ENCODE results near the gene PPP2R5D.

Gene PPP2R5D

DNA sequence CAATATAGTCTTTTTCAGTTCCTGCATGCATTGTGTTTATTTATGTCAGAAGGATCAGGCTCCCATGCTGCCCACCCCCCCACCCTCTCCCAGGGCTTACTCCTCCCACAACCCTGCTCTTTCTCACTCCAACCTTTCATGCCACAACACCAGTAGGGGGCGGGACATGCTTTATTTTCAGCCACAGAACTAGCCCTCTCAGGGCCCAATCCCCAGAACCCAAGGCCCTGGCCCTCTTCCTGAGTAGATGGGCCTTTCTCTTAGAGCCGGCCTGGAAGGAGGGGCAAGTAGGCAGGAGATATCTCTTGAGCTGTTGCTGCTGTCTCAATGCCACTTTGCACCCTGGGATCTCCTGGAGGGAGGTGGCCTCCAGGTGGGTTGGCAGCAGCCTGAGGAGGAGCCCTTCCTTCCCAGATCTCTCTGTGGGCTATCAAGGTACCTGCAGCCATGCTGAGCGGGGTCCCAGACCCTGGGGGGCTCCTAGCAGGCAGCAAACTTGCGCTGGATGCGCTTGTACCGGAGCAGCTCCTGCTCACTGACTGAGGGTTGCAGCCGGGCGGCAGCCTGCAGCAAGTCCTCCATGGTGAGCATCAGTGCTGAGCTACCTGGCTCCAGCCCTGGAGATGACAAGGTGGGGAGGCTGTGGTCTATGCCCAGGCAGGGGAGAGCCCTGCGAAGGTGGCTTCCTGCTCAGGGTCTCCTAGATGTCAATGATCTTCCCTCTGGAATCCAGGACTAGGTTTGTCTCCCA is 20.3 kb upstream of the PPP2R5D start:
- no peak for DNase-seq

DNA sequence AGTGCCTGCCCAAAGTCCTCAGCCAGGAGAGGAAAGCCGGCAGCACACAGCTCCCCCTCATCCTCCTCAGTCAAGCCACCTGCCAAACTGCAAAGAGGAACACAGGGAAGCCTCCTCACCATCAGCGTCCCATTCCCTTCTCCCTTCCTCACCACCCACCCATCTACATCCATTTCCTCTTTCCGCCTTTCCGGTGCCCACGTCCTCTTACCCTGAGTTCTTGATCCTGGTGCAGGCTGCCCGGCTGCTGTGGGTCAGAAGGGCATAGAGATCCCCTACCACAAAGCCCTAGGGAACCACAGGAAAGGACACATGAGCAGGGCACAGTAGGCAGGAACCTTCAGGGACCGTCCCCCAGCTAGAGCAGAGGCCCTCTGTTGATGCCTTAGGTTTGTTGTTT is 17.8 kb upstream of the PPP2R5D start:
- DNase-seq, result no peak

DNA sequence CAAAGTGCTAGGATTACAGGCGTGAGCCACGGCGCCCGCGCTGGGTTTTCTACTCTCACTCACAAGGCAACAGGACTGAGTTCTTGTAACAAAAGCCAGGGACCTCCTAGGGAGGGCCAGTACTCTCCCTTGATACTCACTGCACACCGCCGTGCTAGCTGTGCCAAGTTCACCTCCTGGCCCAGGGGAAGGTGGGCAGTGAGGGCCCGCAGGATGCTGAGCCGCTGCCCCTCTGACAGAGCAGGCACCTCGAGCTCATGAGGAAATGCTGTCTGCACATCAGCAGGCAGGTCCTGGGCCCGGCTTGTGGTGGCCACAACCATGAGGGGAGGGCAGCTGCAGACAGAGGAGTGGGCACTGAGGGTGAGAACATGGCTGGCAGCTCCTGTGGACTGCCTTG is 17.1 kb upstream of the PPP2R5D start:
- DNase-seq, result no peak

DNA sequence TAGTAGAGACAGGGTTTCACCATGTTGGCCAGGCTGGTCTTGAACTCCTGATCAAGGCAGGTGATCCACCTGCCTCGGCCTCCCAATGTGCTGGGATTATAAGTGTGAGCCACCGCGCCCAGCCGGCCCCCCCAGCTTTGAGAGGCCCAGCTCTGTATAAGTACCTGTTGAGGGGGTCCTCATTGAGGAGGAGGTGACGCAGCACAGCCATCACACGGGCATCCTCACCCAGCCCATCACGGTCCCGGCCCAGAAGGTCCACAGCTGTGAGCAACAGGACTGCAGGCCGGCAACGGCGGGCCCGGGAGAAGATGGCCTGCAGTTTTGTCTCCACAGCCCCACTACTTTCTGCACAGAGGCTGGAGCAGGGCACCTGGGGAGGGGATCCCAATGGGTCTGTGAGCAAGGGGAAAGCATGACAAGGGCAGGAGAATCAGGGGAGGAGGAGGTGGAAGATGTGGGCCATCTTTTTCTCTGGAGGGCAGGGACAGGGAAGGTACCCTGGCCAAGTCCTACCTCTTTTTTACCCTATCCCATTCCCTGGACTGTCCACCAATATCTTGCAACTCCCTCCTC is 16.2 kb upstream of the PPP2R5D start:
- DNase-seq, result no peak

DNA sequence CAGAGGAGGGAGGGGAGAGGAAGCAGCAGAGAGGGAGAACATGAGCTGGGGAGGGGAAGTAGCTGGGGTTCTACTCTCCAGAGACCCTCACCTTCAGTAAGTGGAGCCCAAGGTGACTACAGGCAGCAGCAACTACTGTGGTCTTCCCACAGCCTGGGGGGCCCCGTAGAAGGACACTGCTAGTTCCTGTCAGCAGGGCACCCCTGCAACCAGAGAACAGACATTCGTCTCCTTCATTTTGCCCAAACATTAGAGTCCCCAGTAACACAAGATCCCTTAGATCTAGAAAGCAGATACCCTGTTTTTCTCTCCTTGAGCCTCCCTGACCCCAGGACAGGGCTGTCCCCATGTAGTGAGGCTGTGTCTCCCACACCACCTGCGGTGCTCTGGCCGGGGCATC is 15.6 kb upstream of the PPP2R5D start:
- no peak for DNase-seq

DNA sequence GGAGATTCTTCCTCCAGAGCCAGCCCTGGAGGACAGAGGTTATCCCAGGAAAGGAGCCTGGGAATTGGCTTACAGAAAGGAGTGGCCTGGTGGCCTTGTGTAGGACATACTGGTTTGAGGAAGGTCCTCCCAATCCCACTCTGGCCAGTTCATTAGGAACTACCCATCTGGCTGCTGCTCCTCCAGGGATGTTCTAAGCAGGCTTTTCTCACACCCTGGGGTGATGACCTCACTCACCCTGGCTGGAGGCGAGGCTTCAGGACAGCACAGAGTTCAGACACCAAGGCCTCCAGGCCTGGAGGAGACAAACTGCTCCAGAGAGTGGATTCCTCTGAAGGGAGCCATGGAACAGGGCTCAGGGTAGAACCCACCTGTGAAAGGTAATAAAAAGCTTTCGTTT is 14.9 kb upstream of the PPP2R5D start:
- no peak for DNase-seq

DNA sequence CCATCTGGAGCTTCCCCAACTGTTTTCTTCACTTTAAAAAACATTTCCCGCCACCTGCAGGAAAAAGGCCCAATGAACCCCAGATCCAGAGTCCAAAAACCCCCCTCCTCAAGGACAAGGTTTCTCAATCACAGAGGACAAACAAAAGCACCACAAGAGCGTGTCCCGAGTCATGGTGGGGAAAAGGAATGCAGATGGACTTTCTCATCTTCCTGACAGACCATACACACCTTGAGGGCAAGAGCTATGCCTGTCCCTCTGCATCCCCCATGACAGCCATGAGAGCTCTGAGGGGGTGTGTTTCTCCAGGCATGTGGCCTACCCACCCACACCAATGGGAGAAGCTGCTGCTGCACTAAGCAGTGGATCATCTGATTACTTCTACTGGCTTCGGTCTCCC is 14.4 kb upstream of the PPP2R5D start:
- DNase-seq, result no peak

GRCh38 chr6:42970871-42971612 is 13.3 kb upstream of the PPP2R5D start:
- DNase-seq, result no peak

DNA sequence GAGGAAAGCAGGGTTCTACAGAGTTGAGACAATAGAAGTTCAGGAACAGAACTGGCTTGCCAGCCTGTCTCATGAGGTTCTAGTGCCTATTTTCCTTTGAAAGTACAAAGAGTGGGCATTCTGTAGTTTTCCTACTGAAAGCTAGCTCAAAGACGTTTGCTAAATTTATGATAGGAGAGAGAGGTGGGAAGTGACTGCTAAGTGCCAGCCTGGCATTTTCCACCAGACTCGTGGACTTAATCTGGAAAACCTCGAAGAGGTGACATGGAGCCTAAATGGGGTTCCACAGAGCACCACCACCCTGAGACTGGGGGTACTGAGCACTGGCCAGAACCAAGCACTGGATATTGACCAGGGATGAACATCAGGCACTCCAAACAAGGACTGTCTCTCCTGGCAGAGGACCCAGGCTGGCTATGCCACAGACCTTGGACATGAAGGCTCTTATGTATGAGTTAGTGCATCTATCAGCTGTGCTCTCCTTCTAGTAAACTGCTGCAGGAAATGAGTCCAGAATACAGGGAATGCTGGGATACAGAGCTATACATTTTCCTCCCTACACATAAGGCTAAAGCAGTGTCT is 12.5 kb upstream of the PPP2R5D start:
- DNase-seq, result no peak

DNA sequence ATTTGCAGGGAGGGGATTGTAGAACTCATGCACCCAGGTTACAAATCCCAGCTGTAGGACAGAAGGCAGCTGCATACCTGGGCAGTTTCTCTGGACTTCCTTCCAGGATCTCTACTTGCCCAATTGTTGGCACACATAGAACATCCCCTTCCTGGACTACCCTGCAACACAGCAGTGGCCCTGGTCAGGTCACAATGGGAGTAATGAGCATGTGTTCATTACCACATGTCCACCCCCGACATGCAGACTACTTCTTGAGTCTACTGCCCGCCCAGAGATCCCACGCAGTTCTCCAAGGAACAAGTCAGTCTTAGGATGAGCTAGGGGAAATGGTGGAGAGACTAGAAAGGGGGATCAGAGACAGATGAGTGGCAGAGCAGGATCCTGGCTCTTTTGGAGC is 10.4 kb upstream of the PPP2R5D start:
- no peak for DNase-seq

DNA sequence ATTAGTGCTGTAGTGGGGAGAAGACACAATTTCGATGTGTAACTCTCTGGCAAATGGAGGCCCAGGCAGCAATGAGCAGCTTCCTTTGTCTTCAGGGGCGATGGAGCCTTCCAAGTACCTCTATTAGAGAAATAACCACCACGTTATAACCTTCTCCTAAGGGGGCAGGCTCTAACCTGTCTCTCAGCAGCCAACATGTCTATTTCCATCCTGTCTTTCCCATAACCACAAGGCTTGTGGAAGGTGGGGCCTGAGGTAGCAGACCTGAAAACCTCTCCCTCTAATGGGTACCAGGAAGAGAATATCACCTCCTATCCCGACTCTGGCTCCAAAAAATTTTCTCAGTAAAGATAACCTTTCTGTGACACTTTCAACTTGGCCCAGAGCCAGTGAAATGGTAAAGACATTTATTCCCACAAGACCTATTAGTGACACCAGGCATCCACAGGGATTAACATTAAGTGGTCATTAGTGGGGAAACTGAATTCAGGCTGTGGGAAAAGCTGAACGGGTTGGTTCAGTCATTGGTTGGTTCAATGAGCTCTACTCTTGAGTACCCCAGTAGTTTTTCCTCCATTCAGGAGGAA is 9.4 kb upstream of the PPP2R5D start:
- no peak for DNase-seq

DNA sequence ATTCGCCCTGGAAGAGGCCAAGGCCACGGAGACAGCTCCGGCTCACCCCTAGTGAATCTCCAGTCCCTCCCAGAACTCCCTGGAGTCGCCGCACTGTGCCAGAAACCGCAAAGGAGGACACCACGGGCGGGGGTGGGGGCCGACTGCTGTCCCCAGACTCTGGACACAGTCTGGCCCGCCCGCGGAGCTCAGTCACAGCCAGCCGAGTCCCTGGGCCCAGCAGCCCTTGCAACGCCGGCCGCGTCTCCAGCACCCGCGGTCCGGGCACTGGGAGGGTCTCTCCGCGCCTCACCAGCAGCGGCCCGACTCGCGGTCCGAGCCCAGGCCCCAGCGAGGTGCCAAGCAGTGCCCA is 5.9 kb upstream of the PPP2R5D start:
- DNase-seq, result no peak

DNA sequence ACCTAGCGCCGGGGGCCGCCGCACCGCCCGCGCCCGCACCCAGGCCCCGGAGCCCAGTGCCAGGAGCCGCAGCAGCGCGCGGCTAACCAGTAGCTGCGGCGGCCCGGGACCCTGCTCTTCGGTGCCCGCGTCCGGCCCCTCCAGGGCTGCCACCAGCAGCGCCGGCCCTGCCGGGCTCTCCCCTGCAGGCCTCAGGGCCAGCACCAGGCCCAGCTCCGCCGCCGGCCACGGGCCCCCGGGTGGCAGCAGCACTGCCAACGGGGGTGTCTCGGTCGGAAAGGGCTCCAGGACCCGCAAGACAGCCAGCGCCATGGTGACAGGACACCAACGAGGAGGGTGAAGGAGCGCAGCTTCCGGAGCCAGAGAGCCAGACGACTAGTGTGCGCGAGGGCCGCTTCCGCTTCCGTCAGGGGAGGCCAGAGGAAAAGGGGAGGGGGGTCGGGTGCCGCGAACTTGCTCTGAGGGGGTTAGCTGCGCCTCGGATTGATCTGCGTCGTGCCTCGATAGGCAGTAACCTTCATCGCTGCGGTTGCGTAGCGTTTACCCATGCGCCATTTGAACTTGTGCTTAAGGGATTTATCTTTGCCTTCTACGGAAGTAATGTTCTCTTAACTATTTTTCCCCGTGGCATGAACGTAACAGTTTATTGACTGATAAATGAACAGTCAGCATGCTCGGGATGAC is 5.4 kb upstream of the PPP2R5D start, which contains the start of gene PEX6:
Gene PEX6, minus strand, starts transcription at position 343 of the 684 bp plus-strand sequence. Its CDS starts 31 bp downstream, at position 312.
- peak; percentile 74 to 77 for DNase-seq

DNA sequence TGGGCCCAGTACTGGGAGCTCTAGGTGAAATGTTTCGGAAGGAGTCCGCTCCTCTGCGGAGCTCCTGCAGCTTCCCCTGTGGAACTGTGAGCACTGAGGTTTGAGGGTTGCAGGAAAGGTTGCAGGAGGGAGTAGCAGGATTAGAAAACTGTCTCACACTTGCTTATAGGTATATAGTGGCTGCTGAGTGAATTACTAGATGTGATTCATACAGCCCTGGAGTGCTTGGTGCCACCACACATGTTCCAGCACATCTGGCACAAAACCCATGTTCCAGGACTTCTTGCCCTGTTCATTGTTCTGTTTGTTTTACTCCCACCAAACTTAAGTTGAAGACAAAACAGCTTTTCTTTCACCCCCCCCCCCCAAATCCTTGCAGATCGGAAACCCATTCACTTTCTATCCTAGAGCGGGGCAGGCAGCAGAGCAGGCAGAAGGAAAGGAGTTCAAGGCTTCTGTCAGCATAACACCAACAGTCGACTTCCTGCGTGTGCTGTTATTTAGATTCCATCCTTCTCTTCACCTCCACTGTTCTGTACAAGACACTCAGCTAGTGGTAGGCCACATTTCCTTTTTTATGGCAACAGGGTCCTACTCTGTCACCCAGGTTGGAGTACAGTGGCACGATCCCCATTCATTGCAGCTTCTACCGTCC is 4.7 kb upstream of the PPP2R5D start:
- DNase-seq, result no peak

DNA sequence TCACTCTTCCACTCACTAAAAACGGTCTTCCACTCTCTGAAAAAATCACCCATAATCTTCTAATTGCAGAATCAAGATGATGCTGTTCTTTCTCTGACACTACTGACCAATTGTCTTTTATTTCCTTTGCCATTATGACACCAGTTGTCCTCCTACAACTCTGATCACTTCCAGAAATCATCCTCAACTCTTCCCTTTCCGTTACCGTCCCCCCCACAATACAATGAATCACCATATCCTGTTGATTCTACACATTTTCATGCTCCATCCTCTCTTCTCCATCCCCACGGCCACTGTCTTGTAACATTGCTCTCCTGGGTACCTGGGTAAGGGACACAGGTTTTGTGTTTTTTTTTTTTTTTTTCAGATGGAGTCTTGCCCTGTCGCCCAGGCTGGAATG is 2.5 kb upstream of the PPP2R5D start:
- no peak for DNase-seq

- DNase-seq, result no peak
These were observed 630 bp downstream of the PPP2R5D start for GRCh38 chr6:42984924-42985475.

GRCh38 chr6:42987533-42988451 is 3.4 kb downstream of the PPP2R5D start:
- no peak for DNase-seq

DNA sequence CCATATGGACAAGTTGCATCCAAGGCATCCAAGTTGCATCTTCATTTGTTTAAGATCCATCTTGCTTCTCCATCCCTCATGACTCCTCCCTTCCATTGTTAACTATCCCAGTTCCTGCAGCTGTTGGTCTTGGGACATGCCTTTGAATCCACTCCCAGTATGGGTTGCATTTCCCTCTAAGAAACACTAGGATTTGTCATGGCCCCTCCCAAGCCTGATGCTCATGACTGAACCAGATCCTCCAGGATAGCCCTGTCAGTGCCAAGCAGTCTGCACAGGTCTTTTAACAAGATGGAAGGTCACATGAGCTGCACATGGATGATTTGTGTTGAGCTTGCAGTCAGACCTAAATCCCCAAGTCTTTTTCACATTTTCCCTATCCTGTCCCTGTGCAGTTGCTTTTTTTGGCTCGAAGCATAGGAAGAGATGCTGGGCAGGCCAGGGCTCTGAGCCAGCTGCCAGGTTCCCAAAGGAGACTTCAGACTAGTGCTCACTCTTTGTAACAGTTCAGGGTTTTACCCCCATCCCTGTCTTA is 4.2 kb downstream of the PPP2R5D start:
- DNase-seq, result no peak

DNA sequence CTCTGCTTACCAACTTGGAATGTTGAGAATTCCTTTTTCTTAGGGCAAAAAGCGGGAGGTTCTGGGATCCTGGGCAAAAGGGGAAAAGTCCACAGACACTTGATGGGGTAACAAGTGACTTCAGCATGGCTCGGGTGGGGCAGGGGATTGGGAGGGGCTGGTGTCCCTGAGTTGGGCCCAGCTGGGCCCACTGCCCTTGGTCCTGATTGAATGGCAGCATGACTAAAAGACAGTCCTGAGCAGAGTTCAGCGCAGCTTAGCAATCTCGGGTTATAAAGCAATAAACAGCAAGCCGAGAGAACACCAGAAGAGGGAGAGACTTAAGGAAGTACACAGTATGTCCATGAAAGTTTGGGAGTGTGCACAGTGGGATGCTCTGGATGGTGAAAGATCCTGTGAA is 5.6 kb downstream of the PPP2R5D start:
- no peak for DNase-seq

DNA sequence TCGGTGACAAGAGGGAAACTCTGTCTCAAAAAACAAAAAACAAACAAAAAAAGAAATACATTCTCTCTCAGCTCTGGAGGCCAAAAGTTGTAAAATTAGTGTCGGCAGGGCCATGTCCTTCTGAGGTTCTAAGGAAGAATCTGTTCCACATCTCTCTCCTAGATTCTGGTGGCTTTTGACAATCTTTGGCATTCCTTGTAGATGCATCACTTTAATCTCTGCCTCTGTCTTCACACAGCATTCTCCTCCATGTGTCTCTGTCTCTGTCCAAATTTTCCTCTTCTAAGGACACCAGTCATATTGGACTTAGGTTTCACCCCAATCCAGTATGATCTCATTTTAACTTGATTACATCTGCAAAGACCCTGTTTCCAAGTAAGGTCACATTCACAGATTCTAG is 9.1 kb downstream of the PPP2R5D start:
- DNase-seq, result no peak

DNA sequence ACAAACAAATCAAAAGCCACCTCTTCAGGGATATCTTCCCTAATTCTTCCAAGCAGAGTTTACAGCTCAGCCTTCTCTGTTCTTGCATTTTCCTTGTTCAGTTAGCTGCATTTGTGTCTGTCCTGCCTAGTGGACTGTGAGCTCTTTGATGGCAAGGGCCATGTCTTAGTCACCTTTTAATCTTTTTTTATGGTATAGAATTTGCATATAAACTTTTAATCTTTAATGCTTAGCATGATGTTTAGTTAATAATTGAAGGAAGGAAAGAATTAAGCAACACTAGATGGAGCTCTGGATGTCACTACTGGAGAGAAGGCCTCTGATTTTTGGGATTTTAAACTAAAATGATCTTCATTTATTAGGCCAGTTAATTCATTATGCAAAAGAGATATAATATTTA is 12.1 kb downstream of the PPP2R5D start:
- no peak for DNase-seq

Data from NCI-H187 (cell line).